SH-SY5Y (cell line): ENCODE results near the gene ITPR1.

Source experiments
- GATA2 ChIP-seq: IDR thresholded peaks from 2 replicates; pipeline ENCODE4 v1.6.1; 2011; ENCODE audit warnings: mild to moderate bottlenecking, low read depth, low read length
- GATA3 ChIP-seq: IDR thresholded peaks from 2 replicates; pipeline ENCODE4 v1.6.1; 2011; ENCODE audit warnings: low read depth, mild to moderate bottlenecking, low read length, moderate library complexity

DNA sequence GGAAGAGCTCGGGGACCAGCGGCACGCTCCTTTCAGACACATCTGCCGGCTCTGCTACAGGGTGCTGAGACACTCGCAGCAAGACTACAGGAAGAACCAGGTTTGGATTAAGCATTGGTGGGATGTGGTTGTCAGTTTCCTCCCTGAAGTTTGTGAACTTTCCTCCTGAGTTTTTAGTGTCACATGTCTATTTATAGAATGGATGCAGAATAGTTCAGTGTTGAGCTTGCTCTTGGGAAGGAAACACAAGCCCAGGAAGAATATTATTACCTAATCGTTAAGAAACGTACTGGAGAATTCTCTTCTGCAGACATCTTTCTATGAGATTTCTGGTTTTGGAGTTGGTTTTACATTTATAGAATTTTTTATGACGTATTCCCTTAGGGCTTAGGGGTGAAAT is 172.0 kb downstream of the ITPR1 start:
- TF ChIP-seq GATA3 = no peak
- TF ChIP-seq GATA2 = no peak
